ENCODE results near the gene RIPPLY2. TPM values are rescaled to one million over a fixed set of nuclear protein-coding genes. Genes with fewer than 3 reads are reported as not detected.

RIPPLY2 gene
- total and polyA plus RNA-seq, 7 donors: 0.41 TPM; not detected in 6

- H3K36me3 ChIP-seq: no peaks in the 10 kb centered on the region
- H3K27ac ChIP-seq: no peak overlapping the region
- H3K4me1 ChIP-seq: no peaks in the 10 kb centered on the region
- 94 to 98% methylated on average over 1 of the region's 1 CpG for WGBS, 2 donors
- no peak overlapping the region for H3K4me3 ChIP-seq
- H3K9me3 ChIP-seq: no peaks in the 10 kb centered on the region
- TF ChIP-seq EP300 (IDR thresholded peaks at IDR 0.05): no peak
- TF ChIP-seq CTCF (IDR thresholded peaks at IDR 0.05): no peak
- no peak for TF ChIP-seq POLR2AphosphoS5 (IDR thresholded peaks at IDR 0.05)
- no peak for TF ChIP-seq POLR2A (IDR thresholded peaks at IDR 0.05)
- H3K27me3 ChIP-seq: no peaks in the 10 kb centered on the region
- DNase-seq: no peak
- intact Hi-C loops (cut with DNase I): no loop called here
Observed at GRCh38 chr6:83901624-83902023, 48.5 kb downstream of the RIPPLY2 start.

GRCh38 chr6:83904395-83904794 is 51.2 kb downstream of the RIPPLY2 start:
- TF ChIP-seq POLR2AphosphoS5 (IDR thresholded peaks at IDR 0.05): no peak
- TF ChIP-seq CTCF (IDR thresholded peaks at IDR 0.05): no peak
- TF ChIP-seq POLR2A (IDR thresholded peaks at IDR 0.05): no peak
- no peak for TF ChIP-seq EP300 (IDR thresholded peaks at IDR 0.05)
- H3K4me3 ChIP-seq: no peak overlapping the region
- peaks cover 0 to 4% (median 0%) of the 10 kb centered on the region in 4 donors for H3K9me3 ChIP-seq
- intact Hi-C loops (cut with DNase I): no loop called here
- no peak overlapping the region for H3K27ac ChIP-seq
- no peaks in the 10 kb centered on the region for H3K4me1 ChIP-seq
- H3K27me3 ChIP-seq: no peaks in the 10 kb centered on the region
- no peaks in the 10 kb centered on the region for H3K36me3 ChIP-seq
- DNase-seq: no peak
- WGBS, 2 donors: 92 to 95% methylated on average over 4 of the region's 4 CpGs

- H3K4me1 ChIP-seq: no peaks in the 10 kb centered on the region
- no peak overlapping the region for H3K4me3 ChIP-seq
- H3K36me3 ChIP-seq: no peaks in the 10 kb centered on the region
- H3K9me3 ChIP-seq: peaks cover 0 to 4% (median 0%) of the 10 kb centered on the region in 4 donors
- no peaks in the 10 kb centered on the region for H3K27me3 ChIP-seq
- TF ChIP-seq POLR2A (IDR thresholded peaks at IDR 0.05) (no peak), CTCF (IDR thresholded peaks at IDR 0.05) (no peak), POLR2AphosphoS5 (IDR thresholded peaks at IDR 0.05) (no peak), EP300 (IDR thresholded peaks at IDR 0.05) (no peak)
- WGBS, 2 donors: 86 to 98% methylated on average over 4 of the region's 4 CpGs
- H3K27ac ChIP-seq: no peak overlapping the region
- intact Hi-C loops (cut with DNase I): no loop called here
- DNase-seq: no peak
Observed at GRCh38 chr6:83905648-83906047, 52.5 kb downstream of the RIPPLY2 start.

Other genes starting within 250 kb of the RIPPLY2 start
- 1 to 10 TPM; 1.8 to 3.2 (median 2.6) TPM for gene SNAP91, start 144.3 kb upstream of the RIPPLY2 start, total RNA-seq
- gene SNAP91, start 144.3 kb upstream of the RIPPLY2 start, polyA plus RNA-seq: 1 to 10 TPM in 1 of 3 donors, under 1 TPM in 1, not detected in 1; 0.60 to 1.7 TPM
- 10 to 100 TPM in 3 of 4 donors, 1 to 10 TPM in 1; 9.7 to 14.3 (median 10.9) TPM for gene CYB5R4, start 6.3 kb downstream of the RIPPLY2 start, total RNA-seq
- 10 to 100 TPM; 18.2 to 35.6 (median 33.6) TPM for gene CYB5R4, start 6.3 kb downstream of the RIPPLY2 start, polyA plus RNA-seq
- gene MRAP2, start 180.4 kb downstream of the RIPPLY2 start, total RNA-seq: 1 to 10 TPM in 2 of 4 donors, under 1 TPM in 2; 0.16 to 1.8 (median 1.1) TPM
- 1 to 10 TPM; 3.5 to 7.4 (median 6.6) TPM for gene MRAP2, start 180.4 kb downstream of the RIPPLY2 start, polyA plus RNA-seq